HG03460 (cell line): ENCODE measurements around the gene NPIPB2.
"Not testable (repeated sequence)": the region's sequence is repeated elsewhere in the genome, so short reads cannot be mapped to it uniquely, and the experiment has no call there.

Source experiments
- ATAC-seq: cut with Tn5 transposase; IDR thresholded peaks from one replicate; pipeline ENCODE4 v1.9.1; 2021; ENCODE audit not compliant: unreplicated experiment

NPIPB2 gene

GRCh38 chr16:11962457-11962856 is 20.6 kb upstream of the NPIPB2 start:
- ATAC-seq, result not testable (repeated sequence)

GRCh38 chr16:11957591-11958395 is 15.9 kb upstream of the NPIPB2 start:
- no peak for ATAC-seq

DNA sequence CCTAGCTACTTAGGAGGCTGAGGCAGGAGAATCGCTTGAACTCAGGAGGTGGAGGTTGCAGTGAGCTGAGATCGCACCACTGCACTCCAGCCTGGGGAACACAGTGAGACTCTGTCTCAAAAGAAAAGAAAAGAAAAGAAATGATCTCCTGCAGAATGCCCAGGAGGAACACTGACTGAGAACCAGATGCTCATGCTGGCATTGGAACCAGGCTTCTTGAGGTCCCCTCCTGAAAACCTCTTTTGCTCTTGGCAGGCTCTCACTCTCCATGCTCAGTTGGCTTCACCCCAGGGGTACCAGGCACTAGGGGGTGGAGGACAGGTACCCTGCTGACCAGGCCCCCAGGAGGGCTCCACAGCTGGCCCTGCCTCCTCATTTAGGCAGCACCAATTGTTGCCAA is 14.7 kb upstream of the NPIPB2 start:
- ATAC-seq, result no peak

GRCh38 chr16:11955713-11956123 is 13.9 kb upstream of the NPIPB2 start:
- no peak for ATAC-seq

DNA sequence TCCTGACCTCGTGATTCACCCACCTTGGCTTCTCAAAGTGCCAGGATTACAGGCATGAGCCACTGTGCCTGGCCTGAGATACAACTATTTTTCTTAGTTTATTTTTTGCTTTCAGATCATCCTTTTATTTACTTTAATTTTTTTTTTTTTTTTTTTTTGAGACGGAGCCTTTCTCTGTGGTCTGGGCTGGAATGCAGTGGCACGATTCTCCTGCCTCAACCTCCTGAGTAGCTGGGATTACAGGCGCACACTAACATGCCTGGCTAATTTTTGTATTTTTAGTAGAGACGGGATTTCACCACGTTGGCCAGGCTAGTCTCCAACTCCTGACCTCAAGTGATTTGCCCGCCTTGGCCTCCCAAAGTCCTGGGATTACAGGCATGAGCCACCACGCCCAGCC is 11.7 kb upstream of the NPIPB2 start:
- not testable (repeated sequence) for ATAC-seq

DNA sequence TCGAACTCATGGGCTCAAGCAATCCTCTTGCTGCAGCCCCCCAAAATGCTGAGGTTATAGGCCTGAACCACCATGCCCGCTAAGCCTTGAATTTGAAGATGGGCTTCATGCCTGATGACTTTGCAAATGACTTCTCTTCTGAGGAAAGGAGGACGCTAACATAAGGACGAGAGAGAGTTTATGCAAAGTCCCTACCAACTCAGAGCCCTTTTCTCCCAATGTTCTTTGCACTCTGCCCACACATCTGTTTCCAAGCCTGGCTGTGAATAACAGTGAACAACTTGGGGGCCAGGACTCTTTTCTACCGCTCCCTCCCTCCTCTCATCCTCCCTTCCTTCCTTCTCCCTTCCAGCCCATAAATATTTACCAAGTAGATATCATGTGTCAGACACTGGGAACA is 8.5 kb upstream of the NPIPB2 start:
- ATAC-seq, result no peak

GRCh38 chr16:11949527-11949926 is 7.7 kb upstream of the NPIPB2 start:
- no peak for ATAC-seq

DNA sequence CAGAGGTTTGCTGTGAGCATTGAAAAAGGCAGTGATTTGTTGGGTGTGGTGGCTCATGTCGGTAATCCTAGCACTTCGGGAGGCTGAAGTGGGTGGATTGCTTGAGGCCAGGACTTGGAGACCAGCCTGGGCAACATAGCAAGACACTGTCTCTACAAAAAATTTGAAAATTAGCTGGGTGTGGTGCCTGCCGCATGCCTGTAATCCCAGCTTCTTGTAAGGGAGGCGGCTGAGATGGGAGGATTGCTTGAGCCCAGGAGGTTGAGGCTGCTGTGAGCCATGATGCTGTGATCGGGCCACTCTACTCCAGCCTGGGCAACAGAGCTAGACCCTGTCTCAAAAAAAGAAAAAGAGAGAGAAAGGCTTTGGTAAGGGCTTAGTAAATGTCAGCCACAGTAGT is 7.0 kb upstream of the NPIPB2 start:
- ATAC-seq, result no peak

DNA sequence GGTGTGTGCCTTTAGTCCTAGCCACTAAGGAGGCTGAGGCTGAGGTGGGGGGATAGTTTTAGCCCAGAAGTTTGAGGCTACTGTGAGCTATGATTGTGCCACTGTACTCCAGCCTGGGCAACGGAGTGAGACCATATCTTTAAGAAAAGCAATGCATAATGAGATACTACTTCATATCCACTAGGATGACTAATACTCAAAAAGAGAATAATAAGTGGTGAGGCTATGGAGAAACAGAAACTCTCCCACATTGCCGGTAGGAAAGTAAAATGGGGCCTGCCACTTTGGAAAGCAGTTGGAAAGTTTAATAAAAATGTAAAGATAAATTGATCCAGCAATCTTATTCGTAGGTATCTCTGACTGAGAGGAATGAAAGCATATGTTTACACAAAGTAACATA is 4.6 kb upstream of the NPIPB2 start:
- ATAC-seq, result no peak

GRCh38 chr16:11927350-11927749 is 14.5 kb downstream of the NPIPB2 start:
- ATAC-seq, result not testable (repeated sequence)

- not testable (repeated sequence) for ATAC-seq
Observed at GRCh38 chr16:11924046-11924445, 17.8 kb downstream of the NPIPB2 start.

DNA sequence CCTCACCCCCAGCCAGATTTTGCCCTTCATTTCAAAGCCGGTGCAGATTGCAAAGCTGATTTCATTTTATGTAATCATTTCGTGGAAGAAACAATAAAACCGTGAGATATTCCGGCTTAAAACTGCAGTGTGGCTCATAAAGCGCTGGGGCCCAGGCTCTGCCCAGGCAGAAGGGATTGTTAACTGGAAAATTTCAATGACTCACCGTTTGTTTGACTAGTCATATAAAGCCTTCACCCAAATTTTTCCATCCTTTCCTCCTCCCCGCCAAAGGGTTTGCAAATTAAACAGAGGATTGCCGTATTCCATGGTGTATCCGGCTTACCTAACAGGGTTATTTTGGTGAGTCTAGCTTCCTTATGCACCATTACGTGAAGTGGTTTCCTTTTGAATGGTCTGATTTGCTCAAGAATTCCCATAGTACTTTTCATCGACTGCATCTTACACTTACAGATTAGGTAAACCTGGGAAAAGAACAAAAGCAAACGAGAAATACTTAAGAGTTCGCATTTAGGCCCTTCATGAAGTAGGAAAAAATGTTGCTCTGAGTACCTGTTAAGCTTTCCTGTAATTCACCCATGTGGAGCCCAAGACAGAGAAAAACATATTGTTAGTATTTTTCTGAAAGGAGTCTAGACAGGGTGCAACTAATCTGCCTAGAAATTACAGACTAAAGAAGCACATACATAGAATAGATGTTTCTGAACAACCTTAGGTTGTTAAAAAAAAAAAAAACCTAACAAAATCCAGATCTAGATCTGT is 25.1 kb downstream of the NPIPB2 start:
- ATAC-seq, result no peak

GRCh38 chr16:11915644-11916523 is 26.0 kb downstream of the NPIPB2 start, which contains the start of gene GSPT1:
Gene GSPT1, minus strand, starts transcription at chr16:11915956. Its CDS starts 236 bp downstream, at chr16:11915720.
- peak; percentile 82 for ATAC-seq

DNA sequence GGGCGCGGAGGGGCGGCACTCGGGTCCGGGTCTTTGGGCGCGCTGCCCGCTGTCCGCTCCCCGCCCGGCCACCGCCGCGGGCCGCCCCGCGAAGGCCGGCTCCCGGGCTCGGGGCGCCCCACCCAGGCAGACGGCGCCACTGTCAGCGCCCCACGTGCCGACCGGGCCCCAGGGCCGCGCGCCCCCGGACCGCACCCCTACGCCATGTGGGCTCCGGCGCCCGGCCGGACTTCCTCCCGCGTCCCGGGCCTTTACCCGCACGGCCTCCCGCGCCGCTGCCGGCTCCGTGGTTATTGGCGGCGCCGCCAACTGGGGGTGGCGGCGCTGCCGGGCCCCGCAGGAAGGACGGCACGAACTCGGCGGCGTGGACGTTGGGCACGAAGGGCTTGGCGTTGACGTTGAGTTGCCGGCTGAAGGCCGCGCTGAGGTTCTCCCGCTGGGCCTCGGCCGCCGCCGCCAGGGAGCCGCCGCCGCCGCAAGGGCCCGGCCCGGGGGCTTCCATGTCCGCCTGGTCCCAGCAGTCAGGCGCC is 26.7 kb downstream of the NPIPB2 start:
- ATAC-seq, result peak; percentile 35

- ATAC-seq, result peak; percentile 2
Observed at GRCh38 chr16:11914210-11915113, 27.4 kb downstream of the NPIPB2 start.

- ATAC-seq, result no peak
Observed at GRCh38 chr16:11913425-11914079, 28.3 kb downstream of the NPIPB2 start.

GRCh38 chr16:11909653-11910545 is 31.9 kb downstream of the NPIPB2 start:
- no peak for ATAC-seq
